Neural progenitor cell (in vitro differentiated cells): ENCODE measurements around the gene SLC43A2.

Source experiments
- EZH2 ChIP-seq: fragments of 200-600 bp; sonication (generic); IDR thresholded peaks from 2 replicates; pipeline ENCODE4 v1.6.1; 2017; ENCODE audit warnings: antibody characterized with exemption, mild to moderate bottlenecking, moderate library complexity
- TF ChIP-seq, protein P1 (sequence below): fragments of 200-600 bp; sonication (generic); IDR thresholded peaks from 2 replicates; pipeline ENCODE4 v1.5.1; 2017; ENCODE audit warnings: antibody characterized with exemption, mild to moderate bottlenecking

DNA sequence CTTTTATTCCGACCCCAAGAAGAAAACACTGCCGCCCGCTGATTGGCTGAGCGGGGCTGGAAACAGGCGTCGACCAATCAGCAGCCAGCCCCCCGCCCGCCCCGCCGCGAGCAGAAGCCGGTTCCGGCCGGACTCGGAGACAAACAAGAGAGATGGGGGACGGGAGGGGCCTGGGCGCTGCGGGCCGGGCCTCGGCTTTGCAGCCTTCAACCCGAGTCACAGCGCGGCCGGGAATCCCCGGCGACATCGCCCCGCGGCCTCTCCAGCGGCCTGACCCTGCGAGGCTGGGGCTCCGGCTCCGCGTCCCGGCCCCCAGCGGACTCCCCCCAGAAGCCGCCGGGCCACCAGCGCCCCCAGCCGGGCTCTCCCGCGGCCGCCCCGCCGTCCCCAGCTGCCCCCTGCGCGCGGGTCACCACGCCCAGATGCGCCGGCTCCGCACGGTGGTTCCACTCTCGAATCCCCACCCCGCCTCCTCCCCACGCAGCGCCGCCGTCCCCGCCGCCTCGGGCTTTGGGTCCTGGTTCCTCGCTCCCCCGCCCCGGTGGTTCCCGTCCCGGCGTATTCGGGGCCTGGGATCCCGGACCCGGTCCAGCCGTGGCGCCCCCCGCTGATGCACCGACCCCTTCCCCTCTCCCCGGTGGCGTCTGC lies 346 bp upstream of the SLC43A2 start:
- TF ChIP-seq, protein P1, sequence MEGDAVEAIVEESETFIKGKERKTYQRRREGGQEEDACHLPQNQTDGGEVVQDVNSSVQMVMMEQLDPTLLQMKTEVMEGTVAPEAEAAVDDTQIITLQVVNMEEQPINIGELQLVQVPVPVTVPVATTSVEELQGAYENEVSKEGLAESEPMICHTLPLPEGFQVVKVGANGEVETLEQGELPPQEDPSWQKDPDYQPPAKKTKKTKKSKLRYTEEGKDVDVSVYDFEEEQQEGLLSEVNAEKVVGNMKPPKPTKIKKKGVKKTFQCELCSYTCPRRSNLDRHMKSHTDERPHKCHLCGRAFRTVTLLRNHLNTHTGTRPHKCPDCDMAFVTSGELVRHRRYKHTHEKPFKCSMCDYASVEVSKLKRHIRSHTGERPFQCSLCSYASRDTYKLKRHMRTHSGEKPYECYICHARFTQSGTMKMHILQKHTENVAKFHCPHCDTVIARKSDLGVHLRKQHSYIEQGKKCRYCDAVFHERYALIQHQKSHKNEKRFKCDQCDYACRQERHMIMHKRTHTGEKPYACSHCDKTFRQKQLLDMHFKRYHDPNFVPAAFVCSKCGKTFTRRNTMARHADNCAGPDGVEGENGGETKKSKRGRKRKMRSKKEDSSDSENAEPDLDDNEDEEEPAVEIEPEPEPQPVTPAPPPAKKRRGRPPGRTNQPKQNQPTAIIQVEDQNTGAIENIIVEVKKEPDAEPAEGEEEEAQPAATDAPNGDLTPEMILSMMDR, result peak; percentile 45
- peak; percentile 9 for TF ChIP-seq EZH2
